Activated CD8-positive, alpha-beta memory T cell treated with anti-CD3 and anti-CD28 coated beads for 1 hour (primary cell): ENCODE data around the gene MTHFD2L.

ENCODE experiments used
- DNase-seq, 2 donors: peaks; one replicate each; pipeline ENCODE4 v3.0.0-alpha.2; 2020; ENCODE audit warnings: low read depth in 1 of 2; ENCODE audit errors: extremely low read depth in 1 of 2

Gene MTHFD2L

DNA sequence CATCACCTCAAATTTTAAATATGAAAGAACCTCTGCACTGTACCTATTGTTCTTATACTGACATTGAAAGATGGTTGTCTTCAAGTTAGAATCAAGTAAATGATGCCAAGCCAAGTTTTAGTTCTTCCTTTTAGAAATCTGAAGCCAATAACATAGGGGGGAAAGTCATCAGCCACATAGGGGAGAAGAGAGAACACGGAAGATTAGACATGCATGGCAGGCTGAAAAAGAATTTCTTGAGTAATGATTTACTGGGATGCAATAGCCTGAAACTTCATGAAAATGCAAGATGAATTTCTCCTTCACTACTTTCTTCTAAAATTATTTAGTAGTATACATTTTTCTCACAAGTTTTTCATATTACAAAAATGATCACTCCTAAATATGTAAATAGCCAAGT lies 136.8 kb downstream of the MTHFD2L start:
- DNase-seq = no peak

DNA sequence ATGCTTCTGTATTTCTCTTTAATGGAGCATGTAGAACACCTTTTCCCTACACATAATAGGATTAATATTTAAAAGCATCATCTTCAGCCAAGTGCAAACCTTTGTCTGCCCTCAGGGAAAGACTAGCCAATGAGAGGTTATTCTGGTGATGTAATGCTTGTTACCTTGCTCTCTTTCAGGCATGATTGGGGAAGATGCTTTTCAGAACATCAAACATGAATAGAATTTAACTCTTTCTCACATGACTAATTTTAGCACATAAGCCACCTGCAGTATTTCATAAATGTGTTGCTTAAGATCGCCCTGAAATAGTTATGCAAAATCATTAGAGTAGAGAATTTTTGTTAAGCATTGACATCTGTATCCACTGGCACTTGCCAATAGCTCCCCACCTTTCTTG lies 139.6 kb downstream of the MTHFD2L start:
- no peak for DNase-seq

DNA sequence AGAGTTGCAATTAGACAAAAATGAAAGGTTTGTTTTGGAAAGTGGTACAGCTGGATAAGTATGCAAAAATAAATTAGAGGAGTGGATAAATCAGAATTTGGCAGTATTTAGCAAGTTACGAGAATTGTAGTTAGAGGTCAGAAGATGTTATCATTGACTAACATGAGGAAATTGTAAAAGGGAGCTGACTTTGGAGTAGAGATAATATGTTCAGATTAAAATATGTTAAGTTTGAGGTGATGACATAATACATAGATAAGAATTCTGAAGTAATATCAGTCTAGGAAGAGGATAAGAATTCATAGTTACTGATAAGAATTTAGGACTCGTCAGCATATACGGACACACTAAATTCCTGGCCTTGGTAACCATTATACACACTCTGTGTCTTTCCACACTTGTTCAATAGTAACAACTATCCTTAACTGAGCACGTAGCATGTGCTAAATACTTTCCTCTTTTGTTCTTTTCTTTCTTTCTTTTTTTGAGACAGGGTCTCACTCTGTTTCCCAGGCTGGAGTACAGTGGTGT lies 146.2 kb downstream of the MTHFD2L start:
- DNase-seq = no peak

DNA sequence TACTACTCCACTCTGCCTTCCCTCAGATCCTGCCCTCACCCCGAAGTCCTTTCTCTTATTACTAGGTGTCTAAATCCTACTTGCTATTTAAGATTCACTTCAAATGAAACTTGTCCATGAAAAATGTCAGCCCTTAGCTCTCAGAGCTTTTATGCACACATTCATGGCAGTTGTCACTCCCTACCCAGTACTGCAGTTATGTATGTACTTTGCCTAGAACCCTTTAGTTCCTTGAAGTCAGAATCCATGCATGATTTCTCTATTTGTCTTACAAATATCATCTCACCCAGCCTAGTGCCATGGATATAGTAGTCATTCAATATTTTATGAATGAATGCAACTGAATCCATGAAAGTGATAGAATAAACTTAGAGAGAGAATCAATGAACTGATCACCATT lies 147.1 kb downstream of the MTHFD2L start:
- DNase-seq = no peak

DNA sequence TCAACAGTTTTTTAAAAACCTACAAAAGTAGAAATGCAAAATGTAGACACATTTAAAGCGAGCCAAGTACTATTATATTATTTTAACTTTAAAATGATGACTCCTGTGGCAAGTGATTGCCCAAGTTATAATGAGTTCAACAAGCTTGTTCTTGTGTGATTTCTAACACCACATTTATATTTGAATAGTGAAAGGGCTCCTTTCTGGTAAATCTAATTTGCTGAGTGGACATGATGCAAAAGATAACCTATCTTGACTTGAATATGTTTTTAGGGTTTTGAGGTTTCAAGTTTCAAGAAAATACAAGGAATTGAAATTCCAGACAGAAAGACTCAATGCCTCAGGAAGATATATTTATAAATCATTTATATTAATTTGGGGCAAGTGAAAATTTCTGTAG lies 149.3 kb downstream of the MTHFD2L start:
- DNase-seq = no peak

DNA sequence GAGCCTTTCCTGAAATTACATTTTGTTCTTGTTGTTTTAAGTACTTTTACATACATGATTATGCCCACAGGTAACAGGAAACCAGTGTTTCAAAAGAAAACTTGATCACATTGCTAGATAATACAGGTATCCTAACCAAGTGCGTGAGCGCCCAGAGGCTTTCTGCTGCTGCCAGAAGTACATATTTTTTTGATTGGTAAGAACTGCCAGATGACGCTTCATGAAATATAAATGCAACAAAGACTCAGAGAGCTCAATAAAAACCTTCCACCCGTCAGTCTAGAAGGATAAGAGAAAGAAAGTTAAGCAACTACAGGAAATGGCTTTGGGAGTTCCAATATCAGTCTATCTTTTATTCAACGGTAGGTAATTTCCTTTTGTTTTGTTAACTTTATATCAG lies 150.3 kb downstream of the MTHFD2L start, which contains the start of gene EPGN:
EPGN (plus strand) TSS at position 256 of the 400 bp plus-strand sequence; CDS start at position 320, 64 bp downstream.
- DNase-seq = no peak

DNA sequence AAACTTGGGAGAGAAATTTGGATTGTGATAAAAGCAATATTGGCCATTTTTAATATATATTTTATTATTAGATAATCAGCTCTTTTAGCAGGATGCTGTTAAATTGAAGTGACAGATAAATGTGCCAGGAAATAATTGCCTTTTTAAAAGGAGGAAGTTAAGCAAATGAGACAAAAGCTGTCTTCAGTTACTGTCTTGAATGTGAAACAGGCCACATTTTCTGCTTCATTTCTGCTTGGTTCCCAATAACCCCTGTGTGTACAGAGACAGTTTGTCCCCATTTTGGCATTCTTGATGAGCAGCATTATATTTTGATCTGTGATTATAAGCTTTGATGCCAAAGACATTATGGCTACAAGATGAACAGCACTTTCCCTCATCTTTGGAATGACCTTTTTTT lies 151.3 kb downstream of the MTHFD2L start:
- no peak for DNase-seq

DNA sequence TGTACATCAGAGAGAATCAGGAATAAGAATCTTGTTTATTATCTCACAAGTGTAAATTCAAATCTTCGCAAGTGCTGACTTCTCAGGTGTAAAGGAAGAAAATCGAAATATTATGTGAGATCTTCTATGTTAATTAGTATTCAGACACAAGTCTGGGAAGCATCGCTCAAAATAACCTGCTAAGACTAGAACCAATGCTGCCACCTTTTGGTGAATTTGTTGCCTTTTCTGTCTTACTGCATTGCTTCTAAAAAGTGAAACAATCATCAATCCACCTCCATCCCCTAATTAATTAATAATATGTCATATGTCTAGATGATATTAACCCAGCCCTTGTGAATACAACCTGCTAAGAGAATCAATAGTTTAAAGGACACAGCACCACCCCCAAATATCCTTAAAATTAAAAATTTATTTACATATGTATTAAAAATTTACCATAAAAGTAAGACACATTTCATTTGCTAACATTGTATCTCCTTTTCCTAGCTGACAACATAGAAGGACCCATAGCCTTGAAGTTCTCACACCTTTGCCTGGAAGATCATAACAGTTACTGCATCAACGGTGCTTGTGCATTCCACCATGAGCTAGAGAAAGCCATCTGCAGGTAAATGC lies 153.9 kb downstream of the MTHFD2L start:
- DNase-seq = no peak

DNA sequence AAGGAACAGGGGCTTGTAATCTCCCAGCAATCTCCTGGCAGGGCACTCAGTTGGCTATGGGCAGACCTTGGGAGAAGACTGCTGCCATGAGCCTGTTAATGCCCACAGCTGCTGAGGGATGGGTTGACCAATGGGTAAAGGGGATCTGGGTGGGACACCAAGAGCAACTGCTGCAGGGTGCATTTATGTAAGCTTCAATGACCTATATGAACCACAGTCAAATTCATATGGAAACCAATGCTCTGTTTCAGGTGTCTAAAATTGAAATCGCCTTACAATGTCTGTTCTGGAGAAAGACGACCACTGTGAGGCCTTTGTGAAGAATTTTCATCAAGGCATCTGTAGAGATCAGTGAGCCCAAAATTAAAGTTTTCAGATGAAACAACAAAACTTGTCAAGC lies 156.4 kb downstream of the MTHFD2L start:
- DNase-seq = no peak

DNA sequence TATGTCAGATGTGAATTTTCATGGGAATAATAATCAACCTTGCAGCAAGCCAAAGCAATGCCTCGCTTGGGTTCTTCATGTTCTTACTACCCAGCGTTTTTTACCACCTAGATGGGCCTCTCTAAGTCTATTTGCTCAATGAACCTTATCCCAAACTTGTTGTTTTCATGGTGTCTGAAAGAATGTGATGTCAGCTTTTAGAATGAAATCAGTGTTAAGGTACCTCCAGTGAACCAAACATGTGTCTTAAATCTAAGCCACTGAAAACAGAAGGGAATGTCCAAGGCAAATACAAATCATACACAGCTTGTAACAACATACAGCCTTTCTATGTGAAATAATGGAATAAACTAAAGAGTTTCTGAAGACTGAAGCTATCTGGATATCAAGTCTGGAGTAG lies 157.0 kb downstream of the MTHFD2L start:
- DNase-seq = no peak

DNA sequence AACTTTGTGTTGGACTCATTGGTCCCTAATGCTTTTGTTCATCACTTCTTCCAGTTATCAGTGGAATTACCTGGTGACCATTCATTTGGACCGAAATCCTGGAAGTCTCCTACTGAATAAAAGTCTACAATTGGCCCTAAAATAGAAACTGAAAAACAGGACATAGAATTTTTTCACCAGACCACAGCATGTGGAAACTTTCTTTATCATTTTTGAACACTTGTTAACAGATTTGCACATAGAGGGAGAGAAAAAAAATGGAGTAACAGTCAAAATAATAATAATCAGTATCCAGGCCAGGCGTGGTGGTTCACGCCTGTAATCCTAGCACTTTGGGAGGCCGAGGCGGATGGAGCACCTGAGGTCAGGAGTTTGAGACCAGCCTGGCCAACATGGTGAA lies 157.5 kb downstream of the MTHFD2L start:
- no peak for DNase-seq

DNA sequence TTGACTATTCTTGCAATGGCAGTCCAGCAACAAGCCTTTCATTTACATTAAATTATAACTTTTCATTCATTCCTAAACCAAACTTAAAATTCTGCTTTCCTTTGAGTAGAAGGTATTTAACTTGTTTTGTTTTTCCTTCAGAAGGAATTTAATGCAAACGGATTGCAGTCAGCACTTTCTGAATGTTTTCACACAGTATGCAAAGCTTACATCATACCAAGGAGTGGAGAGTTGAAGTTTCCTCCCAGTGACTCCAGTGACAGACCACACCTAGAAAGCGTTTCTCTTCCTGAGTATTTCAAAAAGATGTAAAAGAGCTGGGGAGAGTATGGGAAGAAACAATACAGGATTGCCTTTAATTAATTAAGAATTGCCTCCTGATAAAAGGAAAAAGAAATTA lies 158.5 kb downstream of the MTHFD2L start:
- no peak for DNase-seq

DNA sequence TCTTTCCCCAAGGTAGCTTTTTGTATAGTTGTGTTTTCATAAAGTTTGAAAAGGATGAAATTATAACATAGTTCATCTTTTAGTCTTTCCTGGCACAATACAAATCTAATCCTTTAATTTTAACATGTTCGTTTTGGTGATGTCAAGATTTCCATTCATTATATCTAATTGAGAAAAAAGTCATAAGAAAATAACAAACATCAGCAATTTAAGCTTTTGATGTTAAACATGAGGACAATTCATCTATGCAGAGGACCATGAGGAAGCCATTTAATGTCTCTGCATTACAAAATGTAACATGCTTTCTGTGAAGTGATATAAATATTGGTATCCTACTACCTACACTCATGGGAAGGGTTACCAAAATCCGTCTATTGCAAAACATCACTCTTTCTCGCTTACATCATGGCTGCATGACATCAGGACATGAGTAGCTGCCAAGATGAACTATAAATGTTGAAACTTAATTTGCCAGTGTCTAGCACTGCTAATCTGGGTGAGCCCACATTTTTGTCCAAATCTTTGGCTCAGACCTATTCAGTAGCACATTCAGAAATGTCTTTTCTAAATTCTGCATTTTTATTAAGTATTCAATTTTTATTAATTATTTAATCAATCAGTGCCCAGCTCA lies 159.8 kb downstream of the MTHFD2L start:
- DNase-seq = no peak

DNA sequence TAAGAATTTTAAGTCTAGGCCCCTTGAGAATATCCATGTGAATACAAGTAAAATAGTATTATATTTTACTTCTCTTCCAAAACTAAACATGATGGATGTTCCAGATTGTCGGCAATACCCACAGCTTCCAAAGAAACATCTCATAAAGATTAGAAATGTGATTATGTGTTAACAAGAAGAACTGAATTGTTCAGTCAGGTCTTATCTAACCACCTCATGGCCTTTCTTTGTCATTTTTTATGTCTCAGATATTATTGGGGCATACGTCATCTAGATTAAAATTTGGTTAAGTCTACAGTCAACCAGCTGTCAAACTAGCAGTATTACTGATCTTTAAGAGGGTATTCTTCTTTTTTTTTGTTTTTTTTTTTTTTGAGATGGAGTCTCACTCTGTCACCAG lies 160.4 kb downstream of the MTHFD2L start:
- DNase-seq = no peak

DNA sequence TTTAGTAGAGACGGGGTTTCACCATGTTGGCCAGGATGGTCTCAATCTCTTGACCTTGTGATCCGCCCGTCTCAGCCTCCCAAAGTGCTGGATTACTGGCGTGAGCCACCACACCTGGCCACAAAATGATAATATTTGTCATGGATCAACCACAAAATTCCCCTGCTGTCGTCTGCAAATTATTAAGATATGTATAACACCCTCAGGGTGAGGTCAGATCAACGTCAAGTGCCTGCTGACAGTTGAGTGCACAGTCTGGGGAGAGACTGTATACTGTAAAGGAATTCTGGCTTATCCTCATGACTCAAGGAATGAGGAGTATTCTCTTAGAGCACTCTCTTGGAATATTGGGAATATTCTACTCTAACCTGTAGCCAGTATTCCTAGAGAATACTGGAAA lies 161.6 kb downstream of the MTHFD2L start:
- DNase-seq = no peak

DNA sequence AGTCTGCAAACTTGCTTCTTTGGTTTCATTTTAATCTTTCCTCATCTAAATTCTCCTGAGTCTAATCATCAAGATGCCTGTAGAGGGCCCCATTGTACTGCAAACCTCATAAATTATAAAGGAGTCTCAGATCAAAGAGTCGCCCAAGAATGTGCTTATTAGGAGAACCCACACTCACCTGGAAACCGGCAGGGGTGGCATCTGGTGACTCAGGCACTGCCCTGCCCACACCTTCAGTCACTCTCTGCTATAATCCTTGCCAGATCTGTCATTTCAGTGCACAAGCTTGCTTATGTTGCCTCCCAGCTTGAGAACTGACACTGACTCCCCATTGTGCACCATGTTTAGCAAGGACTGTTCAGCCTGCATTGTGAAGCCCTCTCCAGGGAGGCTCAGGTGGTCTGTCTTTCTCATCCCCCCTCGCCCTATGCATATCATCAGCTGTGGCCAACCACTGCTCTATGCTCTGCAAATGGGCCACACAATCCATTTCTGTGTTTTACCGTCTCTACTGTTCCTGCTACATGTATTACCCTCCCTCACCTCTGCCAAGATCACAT lies 162.7 kb downstream of the MTHFD2L start:
- DNase-seq = no peak

DNA sequence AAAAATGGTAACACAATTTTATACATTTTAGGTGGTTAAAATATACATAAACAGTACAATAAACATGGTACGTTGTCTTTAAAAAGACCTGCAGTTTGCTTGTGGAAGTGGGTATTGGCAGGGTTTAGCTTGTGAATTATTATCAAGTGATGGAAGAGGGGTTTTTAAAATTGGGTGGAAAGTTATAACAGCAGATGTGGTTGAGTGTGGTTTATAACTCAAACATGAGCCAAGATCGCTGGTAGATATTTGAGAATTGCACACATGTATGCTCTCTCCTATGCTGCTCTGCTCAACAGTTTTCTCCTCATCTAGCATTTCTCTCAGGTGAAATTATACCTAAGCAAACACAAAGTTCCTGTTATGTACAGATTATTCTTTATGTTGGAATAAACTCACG lies 164.4 kb downstream of the MTHFD2L start:
- no peak for DNase-seq

DNA sequence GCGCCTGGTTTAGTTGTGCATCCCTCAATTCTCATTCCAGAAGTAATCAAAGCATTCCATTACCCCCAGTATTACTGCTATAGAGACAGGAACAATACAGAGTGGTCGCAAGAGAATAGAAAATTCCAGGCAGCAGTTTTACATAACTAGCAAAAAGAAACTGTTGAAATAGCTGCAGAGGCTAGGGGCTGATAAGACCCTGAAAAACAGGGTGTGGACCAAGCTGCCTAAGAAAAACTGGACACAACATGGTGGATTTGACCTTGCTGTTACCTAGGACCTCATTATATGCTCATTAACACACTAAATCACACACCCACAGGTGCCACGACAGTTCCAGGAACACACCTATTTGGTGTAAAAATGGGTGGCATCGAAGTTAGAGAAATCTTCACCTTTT lies 165.7 kb downstream of the MTHFD2L start:
- DNase-seq = no peak

DNA sequence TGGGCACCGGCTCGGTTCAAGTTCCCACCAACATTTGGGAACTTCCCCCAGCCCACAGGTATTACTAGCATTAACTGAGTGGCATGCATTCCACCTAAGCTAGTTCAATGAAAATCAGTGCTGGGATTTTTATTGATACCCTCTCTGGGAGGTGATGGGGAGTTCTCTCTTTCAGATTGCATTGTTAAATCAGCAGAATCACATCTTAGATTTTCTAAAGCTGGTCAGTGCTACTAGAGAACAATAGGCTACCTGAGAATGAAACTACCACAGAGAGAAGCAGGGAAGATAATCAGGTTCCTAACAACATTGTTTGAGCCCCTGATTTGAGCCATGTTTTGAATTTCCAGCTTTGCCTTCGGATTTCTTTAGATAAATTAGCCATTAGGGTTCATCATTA lies 166.3 kb downstream of the MTHFD2L start:
- no peak for DNase-seq

DNA sequence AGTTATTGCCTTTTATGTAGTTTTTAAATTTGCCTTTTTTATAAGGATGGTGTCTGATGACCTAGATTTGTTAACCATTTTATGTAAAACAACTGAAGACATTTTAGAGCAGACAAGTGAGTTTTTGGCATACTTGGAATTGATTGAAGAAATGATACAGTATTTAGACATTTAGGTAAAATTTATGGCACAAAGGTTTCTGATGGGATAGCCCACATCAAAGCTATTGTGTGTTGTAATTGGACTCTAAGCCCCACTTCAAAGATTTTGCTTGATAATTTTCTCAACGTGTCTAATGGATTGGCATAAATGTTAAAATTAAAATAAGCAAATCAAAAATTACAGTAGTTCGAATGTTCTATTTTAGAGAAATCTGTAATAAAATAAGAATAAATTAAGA lies 168.0 kb downstream of the MTHFD2L start:
- no peak for DNase-seq

DNA sequence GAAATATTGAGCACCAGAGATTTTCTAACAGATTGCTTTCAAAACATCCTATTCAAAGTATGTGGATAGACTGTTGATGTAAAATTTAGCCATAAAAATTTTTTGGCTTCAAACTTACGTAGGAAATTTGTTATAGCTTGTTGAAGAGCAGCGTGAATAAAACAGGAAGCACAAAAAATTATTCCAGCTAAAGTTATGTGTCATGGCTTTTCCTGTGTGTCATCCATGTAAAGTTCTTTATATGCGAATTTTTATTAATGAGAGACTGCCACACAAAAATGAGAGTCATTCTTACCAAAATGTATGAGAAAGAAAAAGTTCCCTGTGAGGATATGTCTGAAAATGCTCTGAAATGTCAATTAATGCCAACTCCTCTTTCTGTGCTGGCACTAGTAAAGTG lies 169.8 kb downstream of the MTHFD2L start:
- no peak for DNase-seq

DNA sequence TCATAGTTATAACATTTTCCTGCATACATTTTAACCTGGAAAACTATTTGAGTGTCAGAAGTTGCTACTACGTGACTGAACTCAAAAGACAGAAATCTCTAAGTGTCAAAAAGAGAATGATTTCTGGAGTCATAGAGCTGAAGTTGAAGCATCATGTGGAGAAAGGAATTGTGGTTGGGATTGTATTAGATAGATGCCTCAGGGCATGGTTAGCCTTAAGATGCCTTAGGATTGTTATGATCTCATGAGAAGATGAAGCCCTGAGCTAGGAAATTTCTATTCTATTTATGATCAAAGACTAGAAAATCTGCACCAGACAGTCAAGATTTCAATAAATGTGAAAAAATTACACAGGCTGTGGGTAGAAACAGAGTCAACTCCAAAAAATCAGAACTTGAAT lies 170.6 kb downstream of the MTHFD2L start:
- DNase-seq = no peak
